ENCODE measurements around the gene ZCCHC24. TPM values are rescaled to one million over a fixed set of nuclear protein-coding genes. Genes with fewer than 3 reads are reported as not detected.

ZCCHC24 gene
- total and polyA plus RNA-seq, 8 donors = 3.5 to 13.2 (median 7.3) TPM

DNA sequence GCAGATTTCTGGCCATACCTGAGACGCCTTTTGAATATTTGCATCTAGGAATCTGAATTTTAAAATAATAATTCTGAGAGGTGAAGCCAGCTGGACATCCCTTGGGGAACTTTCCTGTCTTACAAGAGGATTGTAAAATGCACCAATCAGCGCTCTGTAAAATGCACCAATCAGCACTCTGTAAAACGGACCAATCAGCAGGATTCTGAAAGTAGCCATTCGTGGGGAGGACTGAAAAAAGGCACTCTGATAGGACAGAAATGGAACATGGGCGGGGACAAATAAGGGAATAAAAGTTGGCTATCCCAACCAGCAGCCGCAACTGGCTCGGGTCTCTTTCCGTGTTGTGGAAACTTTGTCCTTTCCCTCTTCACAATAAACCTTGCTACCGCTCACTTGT, 88.2 kb downstream of the ZCCHC24 start:
- FAIRE-seq = no peak

DNA sequence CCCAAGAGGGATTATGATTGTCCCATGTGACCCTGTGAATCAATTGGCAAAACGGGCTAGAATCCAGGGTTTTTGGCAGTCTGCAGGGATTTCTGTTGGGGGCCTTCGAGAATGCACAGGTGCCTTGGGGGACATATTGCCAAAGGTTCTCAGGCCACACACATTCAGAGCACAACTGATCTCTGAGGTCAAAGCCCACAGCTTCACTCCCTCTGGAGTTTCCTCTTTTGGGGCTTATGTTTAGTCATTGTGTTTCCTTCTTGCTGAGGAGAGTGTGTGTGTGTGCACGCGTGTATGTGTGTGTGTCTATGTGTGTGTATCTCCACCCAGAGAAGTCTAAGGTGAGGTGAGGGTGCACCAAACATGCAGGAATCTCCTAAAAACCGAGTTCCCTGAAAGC, 89.3 kb downstream of the ZCCHC24 start:
- intact Hi-C loops (cut with DNase I) = no loop called here
- ATAC-seq = peak in 1 of 4 donors; percentile 26
- 81 to 90% methylated on average over 5 of the region's 5 CpGs for WGBS, 2 donors

More for the DNA sequence above, 88.2 kb downstream of the ZCCHC24 start:
- peaks cover 0 to 4% (median 0%) of the 10 kb centered on the region in 3 donors for H3K4me1 ChIP-seq
- H3K36me3 ChIP-seq = peaks cover 10 to 35% (median 17%) of the 10 kb centered on the region in 3 donors
- H3K27me3 ChIP-seq = no peaks in the 10 kb centered on the region
- TF ChIP-seq, protein P1, sequence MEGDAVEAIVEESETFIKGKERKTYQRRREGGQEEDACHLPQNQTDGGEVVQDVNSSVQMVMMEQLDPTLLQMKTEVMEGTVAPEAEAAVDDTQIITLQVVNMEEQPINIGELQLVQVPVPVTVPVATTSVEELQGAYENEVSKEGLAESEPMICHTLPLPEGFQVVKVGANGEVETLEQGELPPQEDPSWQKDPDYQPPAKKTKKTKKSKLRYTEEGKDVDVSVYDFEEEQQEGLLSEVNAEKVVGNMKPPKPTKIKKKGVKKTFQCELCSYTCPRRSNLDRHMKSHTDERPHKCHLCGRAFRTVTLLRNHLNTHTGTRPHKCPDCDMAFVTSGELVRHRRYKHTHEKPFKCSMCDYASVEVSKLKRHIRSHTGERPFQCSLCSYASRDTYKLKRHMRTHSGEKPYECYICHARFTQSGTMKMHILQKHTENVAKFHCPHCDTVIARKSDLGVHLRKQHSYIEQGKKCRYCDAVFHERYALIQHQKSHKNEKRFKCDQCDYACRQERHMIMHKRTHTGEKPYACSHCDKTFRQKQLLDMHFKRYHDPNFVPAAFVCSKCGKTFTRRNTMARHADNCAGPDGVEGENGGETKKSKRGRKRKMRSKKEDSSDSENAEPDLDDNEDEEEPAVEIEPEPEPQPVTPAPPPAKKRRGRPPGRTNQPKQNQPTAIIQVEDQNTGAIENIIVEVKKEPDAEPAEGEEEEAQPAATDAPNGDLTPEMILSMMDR (IDR thresholded peaks at IDR 0.05) = no peak
- no peak overlapping the region for H3K4me3 ChIP-seq
- H3K9me3 ChIP-seq = no peaks in the 10 kb centered on the region
- intact Hi-C loops (cut with DNase I) = no loop called here
- DNase-seq (no peak), ATAC-seq (no peak)
- WGBS, 2 donors = 93% methylated on average over 9 of the region's 9 CpGs
- no peak overlapping the region for H3K27ac ChIP-seq

DNA sequence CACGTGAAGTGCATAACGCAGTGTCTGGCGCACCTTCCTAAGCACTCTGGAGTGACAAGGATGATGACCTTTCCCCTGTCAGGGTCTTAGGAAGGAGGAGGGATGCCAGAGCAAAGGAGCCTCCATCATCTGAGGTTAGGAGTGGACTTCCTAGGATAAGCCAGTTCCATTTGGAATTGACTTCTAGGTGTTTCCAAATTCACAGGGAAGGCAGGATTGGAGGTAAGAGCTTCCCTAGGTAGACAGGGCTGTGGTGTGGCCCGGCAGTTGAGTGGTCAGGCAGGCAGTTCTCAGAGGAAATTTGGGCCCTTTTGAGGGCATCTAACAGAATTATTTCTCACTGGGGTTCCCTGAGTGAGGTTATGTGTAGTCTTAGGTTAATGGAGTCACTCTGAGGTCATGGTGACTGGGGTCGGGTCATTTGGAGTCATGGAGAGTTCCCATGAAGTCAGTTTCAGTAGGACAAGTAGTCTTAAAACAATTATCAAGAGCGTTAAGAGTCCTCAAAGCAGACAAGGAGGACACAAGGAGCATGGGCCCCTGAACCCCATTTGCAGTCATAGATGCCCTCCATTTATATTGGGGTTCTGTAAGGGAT, 89.9 kb downstream of the ZCCHC24 start:
- 88% methylated on average over 6 of the region's 6 CpGs for WGBS, 2 donors
- ATAC-seq (no peak), FAIRE-seq (no peak), DNase-seq (no peak)
- H3K4me1 ChIP-seq = peaks cover 0 to 4% (median 0%) of the 10 kb centered on the region in 3 donors
- TF ChIP-seq, protein P1 (IDR thresholded peaks at IDR 0.05) = no peak
- intact Hi-C loops (cut with DNase I) = no loop called here
- no peaks in the 10 kb centered on the region for H3K27me3 ChIP-seq
- H3K4me3 ChIP-seq = no peak overlapping the region
- no peaks in the 10 kb centered on the region for H3K9me3 ChIP-seq
- H3K36me3 ChIP-seq = peaks cover 17 to 49% (median 28%) of the 10 kb centered on the region in 3 donors
- H3K27ac ChIP-seq = no peak overlapping the region

More for the DNA sequence above, 89.3 kb downstream of the ZCCHC24 start:
- DNase-seq (peak in 1 of 6 donors; percentile 13), FAIRE-seq (no peak)
- Histone ChIP-seq H3K27ac (no peak overlapping the region), H3K36me3 (peaks cover 16 to 45% (median 26%) of the 10 kb centered on the region in 3 donors), H3K27me3 (no peaks in the 10 kb centered on the region), H3K4me1 (peaks cover 0 to 4% (median 0%) of the 10 kb centered on the region in 3 donors), H3K9me3 (no peaks in the 10 kb centered on the region), H3K4me3 (no peak overlapping the region)
- TF ChIP-seq, protein P1 (IDR thresholded peaks at IDR 0.05) = no peak

DNA sequence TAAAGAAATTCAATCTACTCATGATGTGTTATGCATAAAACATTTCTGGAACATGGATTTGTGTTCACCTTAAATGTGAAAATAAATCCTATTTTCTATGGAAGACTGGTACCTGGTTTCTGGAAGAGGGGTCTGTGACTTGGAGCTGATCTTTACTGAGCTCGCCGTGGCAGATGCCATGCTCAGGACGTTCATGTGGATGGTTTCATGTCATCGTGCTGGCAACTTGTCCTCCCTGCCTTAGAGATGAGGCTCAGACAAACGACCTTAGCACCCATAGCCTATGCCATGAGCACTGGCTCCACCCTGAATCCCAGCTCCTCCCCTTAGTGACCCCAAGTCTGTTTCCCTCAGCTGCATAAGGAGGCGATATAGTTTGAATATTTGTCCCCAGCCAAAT, 90.8 kb downstream of the ZCCHC24 start:
- H3K4me3 ChIP-seq = no peak overlapping the region
- WGBS, 2 donors = 86 to 90% methylated on average over 6 of the region's 6 CpGs
- DNase-seq = no peak
- no peak for ATAC-seq
- H3K36me3 ChIP-seq = peaks cover 17 to 58% (median 36%) of the 10 kb centered on the region in 3 donors
- no peaks in the 10 kb centered on the region for H3K27me3 ChIP-seq
- peaks cover 0 to 9% (median 1%) of the 10 kb centered on the region in 3 donors for H3K4me1 ChIP-seq
- FAIRE-seq = no peak
- no peak overlapping the region for H3K27ac ChIP-seq
- TF ChIP-seq, protein P1 (IDR thresholded peaks at IDR 0.05) = no peak
- no peaks in the 10 kb centered on the region for H3K9me3 ChIP-seq
- intact Hi-C loops (cut with DNase I) = no loop called here

DNA sequence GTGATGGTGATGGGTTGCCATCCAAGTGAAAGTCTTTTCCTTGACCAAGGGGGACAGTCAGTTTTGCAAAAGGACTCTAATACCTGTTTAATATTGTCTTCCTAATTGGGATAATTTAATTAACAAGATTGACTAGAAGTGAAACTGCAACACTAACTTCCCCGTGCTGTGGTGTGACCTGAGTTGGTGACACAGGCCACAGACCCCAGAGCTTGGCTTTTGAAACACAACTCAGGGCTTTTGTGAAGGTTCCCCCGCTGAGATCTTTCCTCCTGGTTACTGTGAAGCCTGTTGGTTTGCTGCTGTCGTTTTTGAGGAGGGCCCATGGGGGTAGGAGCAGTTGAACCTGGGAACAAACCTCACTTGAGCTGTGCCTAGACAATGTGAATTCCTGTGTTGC, 91.3 kb downstream of the ZCCHC24 start:
- ATAC-seq = no peak
- Histone ChIP-seq H3K27ac (no peak overlapping the region), H3K27me3 (no peaks in the 10 kb centered on the region), H3K9me3 (no peaks in the 10 kb centered on the region), H3K4me1 (peaks cover 0 to 11% (median 6%) of the 10 kb centered on the region in 3 donors), H3K36me3 (peaks cover 17 to 59% (median 36%) of the 10 kb centered on the region in 3 donors), H3K4me3 (no peak overlapping the region)
- no peak for FAIRE-seq
- intact Hi-C loops (cut with DNase I) = no loop called here
- 60 to 65% methylated on average over 3 of the region's 3 CpGs for WGBS, 2 donors
- no peak for DNase-seq
- TF ChIP-seq, protein P1 (IDR thresholded peaks at IDR 0.05) = no peak

Data from pancreas (tissue), 10 donors.